ENCODE results near the gene GBE1. TPM values are rescaled to one million over a fixed set of nuclear protein-coding genes. Genes with fewer than 3 reads are reported as not detected.

GBE1 gene
- polyA plus RNA-seq, 1 experiment: 60.1 TPM

DNA sequence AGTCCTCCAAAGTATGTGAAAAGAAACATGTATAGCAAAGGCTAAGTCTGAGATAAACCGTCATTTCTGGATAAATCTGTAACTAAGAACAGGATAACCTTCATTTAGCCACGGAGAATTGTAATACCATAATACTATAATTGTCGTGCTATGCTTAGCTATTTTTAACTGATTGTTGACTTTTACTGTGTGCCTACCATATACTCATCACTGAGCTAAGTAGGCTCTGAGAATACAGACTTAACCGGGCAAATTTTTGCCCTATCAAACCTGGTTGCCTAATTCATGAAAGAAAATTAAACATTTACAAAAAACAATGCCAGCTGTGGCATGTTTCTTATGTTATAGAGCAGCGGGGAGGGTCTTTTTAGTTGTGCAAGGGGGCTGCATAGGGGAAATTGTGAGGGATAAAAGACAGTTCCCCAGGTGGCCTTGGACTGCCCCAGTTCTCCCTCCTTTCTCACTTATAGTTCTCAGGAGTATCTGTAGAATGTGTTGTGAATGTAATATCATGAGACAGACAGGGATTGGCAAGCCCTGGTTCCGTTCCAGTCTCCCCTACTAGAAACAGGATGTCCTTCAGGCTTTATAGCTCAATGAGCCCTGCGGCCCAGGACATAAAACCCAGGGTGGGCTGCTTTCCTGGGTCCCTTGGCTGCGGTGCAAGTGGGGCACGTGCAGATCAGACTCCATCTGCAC, 318.5 kb downstream of the GBE1 start:
- TF ChIP-seq, protein P1, sequence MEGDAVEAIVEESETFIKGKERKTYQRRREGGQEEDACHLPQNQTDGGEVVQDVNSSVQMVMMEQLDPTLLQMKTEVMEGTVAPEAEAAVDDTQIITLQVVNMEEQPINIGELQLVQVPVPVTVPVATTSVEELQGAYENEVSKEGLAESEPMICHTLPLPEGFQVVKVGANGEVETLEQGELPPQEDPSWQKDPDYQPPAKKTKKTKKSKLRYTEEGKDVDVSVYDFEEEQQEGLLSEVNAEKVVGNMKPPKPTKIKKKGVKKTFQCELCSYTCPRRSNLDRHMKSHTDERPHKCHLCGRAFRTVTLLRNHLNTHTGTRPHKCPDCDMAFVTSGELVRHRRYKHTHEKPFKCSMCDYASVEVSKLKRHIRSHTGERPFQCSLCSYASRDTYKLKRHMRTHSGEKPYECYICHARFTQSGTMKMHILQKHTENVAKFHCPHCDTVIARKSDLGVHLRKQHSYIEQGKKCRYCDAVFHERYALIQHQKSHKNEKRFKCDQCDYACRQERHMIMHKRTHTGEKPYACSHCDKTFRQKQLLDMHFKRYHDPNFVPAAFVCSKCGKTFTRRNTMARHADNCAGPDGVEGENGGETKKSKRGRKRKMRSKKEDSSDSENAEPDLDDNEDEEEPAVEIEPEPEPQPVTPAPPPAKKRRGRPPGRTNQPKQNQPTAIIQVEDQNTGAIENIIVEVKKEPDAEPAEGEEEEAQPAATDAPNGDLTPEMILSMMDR (IDR thresholded peaks at IDR 0.05; ENCODE audit: low read depth, low read length): no peak
- H3K9me3 ChIP-seq (ENCODE audit: control insufficient read depth, insufficient read depth, low read length): no peaks in the 10 kb centered on the region
- H3K4me3 ChIP-seq (ENCODE audit: low read depth, low read length): no peak overlapping the region
- H3K27me3 ChIP-seq (ENCODE audit: control insufficient read depth, insufficient read depth, low read length): no peaks in the 10 kb centered on the region
- CTCF ChIA-PET: no interaction called here
- POLR2A ChIA-PET: no interaction called here
- H3K27ac ChIP-seq (ENCODE audit: low read depth, low read length): no peak overlapping the region
- no peak for DNase-seq (ENCODE audit: low read depth, low spot score)

DNA sequence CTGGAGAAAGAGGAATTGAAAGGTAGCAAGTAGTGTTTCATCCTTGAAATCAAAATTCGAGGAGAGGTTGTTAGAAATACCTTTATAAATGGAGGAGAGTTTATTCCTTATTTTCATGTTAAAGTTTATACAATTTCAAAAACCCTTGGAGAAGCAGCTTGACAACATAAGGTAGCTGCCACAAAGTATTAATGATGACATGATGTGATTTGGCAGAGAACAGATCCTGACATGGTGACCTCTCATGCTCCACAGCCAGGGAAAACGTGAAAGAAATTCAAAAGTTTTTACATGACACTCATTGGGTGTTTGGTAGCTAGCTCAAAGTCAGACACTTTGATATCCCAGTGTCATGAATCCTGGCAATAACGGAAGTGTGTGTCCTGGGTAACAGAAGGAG, 320.8 kb downstream of the GBE1 start:
- no peak for DNase-seq (ENCODE audit: low read depth, low spot score)
- CTCF ChIA-PET: no interaction called here
- Histone ChIP-seq H3K9me3 (ENCODE audit: control insufficient read depth, insufficient read depth, low read length) (no peaks in the 10 kb centered on the region), H3K27ac (ENCODE audit: low read depth, low read length) (no peak overlapping the region), H3K27me3 (ENCODE audit: control insufficient read depth, insufficient read depth, low read length) (no peaks in the 10 kb centered on the region), H3K4me3 (ENCODE audit: low read depth, low read length) (no peak overlapping the region)
- POLR2A ChIA-PET: no interaction called here
- TF ChIP-seq, protein P1 (IDR thresholded peaks at IDR 0.05; ENCODE audit: low read depth, low read length): no peak

Small RNA genes lying within 50 kb of the gene (small RNA-seq; reads per million reads assigned to genes)
- gene AC017015.1 (ENCODE audit: insufficient read length, low read depth) (not detected), gene RNU2-28P (ENCODE audit: insufficient read length, low read depth) (not detected)
